ENCODE data around the gene TRIM59.
"Not testable (repeated sequence)": the region's sequence is repeated elsewhere in the genome, so short reads cannot be mapped to it uniquely, and the experiment has no call there.

The TRIM59 gene

GRCh38 chr3:160454995-160455394, 5.4 kb upstream of the TRIM59 start:
- no peak for DNase-seq (ENCODE audit: low spot score)

DNA sequence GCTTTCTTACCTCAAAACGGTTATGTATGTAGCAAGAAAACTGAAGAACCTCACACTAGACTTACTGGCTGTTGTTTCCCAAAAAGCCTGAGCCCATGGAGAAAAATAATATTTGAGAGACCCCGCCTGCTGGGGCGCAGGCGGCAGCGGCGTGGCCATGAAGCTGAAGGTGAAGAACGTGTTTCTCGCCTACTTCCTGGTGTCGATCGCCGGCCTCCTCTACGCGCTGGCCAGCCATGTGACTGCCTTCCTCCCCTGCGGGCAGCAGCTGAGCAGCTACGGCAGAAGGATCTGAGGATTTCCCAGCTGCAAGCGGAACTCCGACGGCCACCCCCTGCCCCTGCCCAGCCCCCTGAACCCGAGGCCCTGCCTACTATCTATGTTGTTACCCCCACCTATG, 2.7 kb upstream of the TRIM59 start:
- DNase-seq (ENCODE audit: low spot score): not testable (repeated sequence)

DNA sequence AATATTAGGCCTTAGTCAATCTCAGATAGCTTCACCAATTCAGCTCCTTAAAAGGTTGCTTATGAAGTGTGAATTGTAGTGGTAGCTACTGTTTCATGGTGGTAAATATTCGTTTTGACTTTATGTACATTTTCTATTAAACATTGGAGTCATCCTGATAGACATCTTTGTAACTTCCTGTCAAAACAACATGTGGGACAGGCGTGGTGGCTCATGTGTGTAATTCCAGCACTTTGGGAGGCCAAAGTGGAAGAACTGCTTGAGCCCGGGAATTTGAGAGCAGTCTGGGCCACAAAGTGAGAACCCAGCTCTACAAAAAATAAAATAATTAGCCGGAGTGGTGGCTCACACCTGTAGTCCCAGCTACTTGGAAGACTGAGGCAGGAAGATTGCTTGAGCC, 2.0 kb upstream of the TRIM59 start:
- no peak for DNase-seq (ENCODE audit: low spot score)

DNA sequence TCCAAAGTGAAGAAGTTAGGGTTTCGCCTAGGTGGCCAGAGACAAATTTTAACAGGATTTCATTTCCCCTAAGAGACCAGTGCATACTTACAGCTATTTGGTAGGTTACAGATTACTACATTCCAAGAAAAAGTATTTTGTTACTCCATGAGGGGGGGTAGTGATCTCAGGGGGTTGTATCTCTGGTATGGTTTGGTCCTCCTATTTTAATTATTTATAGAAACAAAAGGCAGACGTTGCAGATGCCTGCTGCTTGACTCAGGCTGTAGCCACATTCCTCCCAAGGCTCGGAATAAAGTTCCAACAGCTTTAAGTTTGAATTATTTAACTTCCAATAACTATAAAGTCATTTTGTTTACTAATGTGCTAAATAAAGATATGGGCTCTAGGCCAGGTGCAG, 1.3 kb upstream of the TRIM59 start:
- no peak for DNase-seq (ENCODE audit: low spot score)

DNA sequence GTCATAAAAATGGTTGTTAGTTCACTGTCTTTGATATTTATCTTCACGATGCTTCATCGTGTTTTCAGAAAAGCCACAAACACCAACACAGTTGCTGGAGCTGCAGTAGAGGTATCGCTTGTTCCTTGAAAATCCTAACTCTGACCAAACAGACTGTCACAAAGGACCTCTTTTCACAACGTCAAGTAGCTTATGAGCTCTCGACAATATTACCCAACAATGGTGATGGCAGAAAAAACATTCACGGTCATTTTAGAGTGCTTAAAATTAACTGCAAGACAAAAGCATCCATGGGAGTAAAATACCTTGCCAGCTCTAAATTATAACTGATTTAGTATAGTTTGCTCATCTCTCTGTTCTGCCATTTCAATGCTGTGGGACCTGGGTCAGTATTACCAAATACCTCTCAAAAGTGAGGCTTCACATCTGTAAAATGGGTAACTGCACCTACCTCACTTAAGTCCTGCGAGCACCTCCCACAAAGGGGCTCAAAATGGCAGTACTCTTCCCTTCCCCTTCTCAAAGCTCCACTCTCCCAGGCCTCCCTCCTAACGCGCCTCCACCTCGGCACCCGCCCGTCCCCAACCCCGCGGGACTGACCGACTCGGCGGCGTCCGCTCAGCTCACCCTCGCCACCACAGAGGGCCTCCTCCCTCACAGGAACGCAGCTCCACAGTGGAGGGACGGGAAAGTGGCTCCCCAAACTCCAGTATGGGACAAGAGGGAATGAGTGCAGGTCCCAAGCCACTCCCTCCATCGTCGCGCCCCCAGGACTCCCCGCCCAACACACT, 546 bp downstream of the TRIM59 start:
- DNase-seq (ENCODE audit: low spot score): peak; percentile 72

DNA sequence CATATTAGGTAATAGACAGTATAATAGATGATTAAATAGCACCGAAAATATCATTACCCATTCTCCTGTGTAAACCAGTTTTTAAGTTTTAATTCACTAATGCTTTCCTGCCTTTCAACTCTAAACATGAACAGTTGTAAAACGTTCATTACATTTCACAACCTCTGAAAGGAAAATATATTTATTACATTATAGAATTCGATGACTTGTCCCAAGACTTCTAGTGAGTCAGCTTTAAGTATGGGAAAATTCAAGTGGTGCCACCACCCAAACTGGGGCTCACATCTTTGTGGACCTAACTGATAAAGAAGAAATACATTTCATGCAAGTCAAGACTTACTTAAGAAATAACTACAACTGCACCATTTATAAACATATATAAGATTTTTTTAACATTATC, 2.0 kb downstream of the TRIM59 start:
- no peak for DNase-seq (ENCODE audit: low spot score)

DNA sequence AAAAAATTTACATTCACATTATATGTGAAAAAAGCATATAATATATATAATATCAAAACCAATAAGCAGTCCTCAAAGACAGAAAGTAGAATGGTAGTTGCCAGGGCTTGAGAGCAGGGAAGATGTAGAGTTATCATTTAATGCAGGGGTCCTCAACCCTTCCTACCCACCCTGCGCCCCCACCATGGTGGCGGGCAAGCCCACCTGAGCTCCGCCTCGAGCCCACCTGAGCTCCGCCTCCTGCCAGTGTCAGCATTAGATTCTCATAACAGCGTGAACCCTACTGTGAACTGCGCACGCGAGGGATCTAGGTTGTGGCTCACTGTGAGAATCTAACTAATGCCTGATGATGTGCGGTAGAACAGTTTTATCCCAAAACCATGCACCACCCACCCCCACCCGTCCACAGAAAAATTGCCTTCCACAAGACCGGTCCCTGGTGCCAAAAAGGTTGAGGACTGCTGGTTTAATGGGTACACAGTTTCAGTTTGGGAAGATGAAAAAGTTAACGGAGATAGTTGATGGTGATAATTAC, 3.0 kb downstream of the TRIM59 start:
- no peak for DNase-seq (ENCODE audit: low spot score)

- no peak for DNase-seq (ENCODE audit: low spot score)
Measured at GRCh38 chr3:160445854-160446253, 3.7 kb downstream of the TRIM59 start.

GRCh38 chr3:160444411-160444810, 5.2 kb downstream of the TRIM59 start:
- no peak for DNase-seq (ENCODE audit: low spot score)

DNA sequence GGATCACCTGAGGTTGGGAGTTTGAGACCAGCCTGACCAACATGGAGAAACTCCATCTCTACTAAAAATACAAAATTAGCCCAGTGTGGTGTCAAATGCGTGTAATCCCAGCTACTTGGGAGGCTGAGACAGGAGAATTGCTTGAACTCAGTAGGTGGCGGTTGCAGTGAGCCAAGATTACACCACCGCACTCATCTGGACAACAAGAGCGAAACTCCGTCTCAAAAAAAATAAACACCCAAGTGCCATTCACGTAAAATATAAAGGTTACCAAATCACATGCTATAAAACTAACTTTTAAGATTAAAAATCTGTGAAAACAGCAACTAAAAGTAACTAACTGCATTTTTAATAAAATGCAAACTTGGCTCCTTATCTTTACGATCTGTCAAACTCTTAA, 8.9 kb downstream of the TRIM59 start:
- DNase-seq (ENCODE audit: low spot score): no peak

DNA sequence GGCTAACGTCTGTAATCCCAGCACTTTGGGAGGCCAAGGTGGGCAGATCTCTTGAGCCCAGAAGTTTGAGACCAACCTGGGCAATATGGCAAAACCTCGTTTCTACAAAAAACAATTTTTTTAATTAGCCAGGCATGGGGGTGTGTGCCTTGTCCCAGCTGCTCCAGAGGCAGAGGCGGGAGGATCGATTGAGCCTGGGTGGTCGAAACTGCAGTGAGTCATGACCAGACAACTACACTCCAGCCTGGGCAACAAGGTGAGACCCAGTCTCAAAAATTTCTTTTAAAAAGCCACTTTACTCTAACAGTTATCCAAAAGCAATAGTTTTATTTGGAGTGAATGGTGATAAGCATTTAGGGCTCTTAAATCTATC, 12.5 kb downstream of the TRIM59 start:
- DNase-seq (ENCODE audit: low spot score): no peak

DNA sequence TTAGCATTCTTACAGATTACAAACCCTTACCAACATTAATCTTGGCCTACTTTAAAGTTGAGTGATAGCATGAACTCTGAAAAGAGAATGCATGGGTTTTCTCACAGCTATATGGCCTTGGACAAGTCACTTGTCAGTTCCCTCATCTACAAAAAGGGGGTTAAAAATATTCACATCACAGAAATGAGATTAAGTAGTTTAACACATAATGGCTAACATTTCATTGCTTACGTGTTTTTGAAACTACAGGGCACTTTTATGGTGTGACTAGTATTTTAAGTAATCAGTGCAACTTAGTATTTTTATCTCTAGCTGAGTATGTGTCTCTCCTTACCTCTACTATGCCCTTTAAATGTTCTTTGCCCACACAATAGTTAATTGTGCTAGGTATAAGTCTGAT, 13.8 kb downstream of the TRIM59 start:
- no peak for DNase-seq (ENCODE audit: low spot score)

- no peak for DNase-seq (ENCODE audit: low spot score)
Measured at GRCh38 chr3:160435095-160435494, 14.5 kb downstream of the TRIM59 start.

DNA sequence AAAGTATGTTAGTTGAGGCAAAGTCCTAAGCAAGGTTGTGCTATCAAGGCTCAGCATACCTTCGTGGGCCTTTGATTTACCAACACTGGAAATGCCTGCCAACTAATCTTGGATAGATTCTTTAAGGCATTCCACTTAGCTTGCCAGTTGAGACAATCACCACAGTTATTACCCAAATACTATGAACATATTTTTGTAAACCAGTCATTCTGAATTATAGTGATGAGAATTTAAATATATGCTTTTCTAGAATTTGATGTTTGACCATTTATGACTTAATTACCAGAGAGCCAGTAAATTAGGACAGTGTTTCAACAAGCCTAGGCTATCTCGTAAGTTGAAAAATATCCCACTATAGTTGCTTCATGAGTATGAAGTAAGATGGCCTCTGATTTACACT, 15.5 kb downstream of the TRIM59 start:
- DNase-seq (ENCODE audit: low spot score): no peak

GRCh38 chr3:160427832-160428424, 21.7 kb downstream of the TRIM59 start:
- no peak for DNase-seq (ENCODE audit: low spot score)

DNA sequence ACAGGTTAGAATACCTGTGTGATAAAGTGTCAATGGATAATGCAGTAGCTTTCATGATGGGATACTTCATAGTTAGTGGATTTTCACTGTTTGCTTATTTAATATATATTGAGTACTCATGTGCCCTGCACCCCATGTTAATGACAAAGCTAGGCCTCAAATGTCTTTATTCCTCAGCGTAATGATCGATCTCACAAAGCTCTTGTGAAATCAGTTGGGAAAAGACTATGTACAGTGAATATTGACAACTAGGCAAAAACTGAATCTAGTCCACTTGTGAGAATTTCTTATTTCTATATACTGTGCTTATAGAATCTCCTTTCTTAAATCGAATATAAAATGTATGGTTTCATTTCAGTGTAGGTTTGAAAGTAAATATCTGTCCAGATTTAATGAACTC, 32.3 kb downstream of the TRIM59 start:
- DNase-seq (ENCODE audit: low spot score): no peak

GRCh38 chr3:160413613-160414248, 35.9 kb downstream of the TRIM59 start:
- DNase-seq (ENCODE audit: low spot score): peak; percentile 65

- DNase-seq (ENCODE audit: low spot score): no peak
Measured at GRCh38 chr3:160412477-160412876, 37.1 kb downstream of the TRIM59 start.

- no peak for DNase-seq (ENCODE audit: low spot score)
Measured at GRCh38 chr3:160409812-160410610, 39.6 kb downstream of the TRIM59 start.

- no peak for DNase-seq (ENCODE audit: low spot score)
Measured at GRCh38 chr3:160403796-160404470, 45.7 kb downstream of the TRIM59 start.

GRCh38 chr3:160403028-160403545, 46.5 kb downstream of the TRIM59 start:
- DNase-seq (ENCODE audit: low spot score): no peak
